IMR-90 (cell line): ENCODE data around the gene ACP1. TPM values are rescaled to one million over a fixed set of nuclear protein-coding genes. Genes with fewer than 3 reads are reported as not detected.

Experiments used
- ATAC-seq: fragments of 200-7000 bp; cut with Tn5 transposase; 2 replicates; pipeline ENCODE4 v1.9.1; 2020; ENCODE audit warnings: low read depth, mild to moderate bottlenecking, moderate library complexity
- BruUV-seq: library from RNA; stranded (reverse); fragments of 400-500 nt; replicated peaks from 2 replicates; lab custom pipeline; 2021; lab: Mats Ljungman, UMichigan
- CTCF ChIA-PET: fragments of 300-600 bp; formaldehyde crosslinking; extraction: SDS; loops from one replicate; lab custom pipeline; 2021; ENCODE audit warnings: antibody characterized with exemption; lab: Yijun Ruan, JAX
- POLR2A ChIA-PET: fragments of 300-600 bp; sonication (Branson Sonifier 250); formaldehyde crosslinking; loops from one replicate; lab custom pipeline; 2022; ENCODE audit warnings: antibody characterized with exemption; ENCODE audit not compliant: unreplicated experiment; lab: Charles Lee
- DNase-seq: peaks from one replicate; pipeline ENCODE4 v3.0.0; 2013
- H2AFZ ChIP-seq: replicated peaks from 2 replicates; pipeline ENCODE3; 2013; ENCODE audit warnings: low read length, mild to moderate bottlenecking; ENCODE audit not compliant: poor library complexity
- H2AK5ac ChIP-seq: 2 replicates; pipeline ENCODE4 v1.6.1; 2013; ENCODE audit warnings: low read depth, low read length, inconsistent platforms
- H2AK9ac ChIP-seq: replicated peaks from 2 replicates; pipeline ENCODE3; 2013; ENCODE audit warnings: mild to moderate bottlenecking, low read depth, low read length, moderate library complexity; ENCODE audit not compliant: poor library complexity
- H2BK120ac ChIP-seq: 2 replicates; pipeline ENCODE4 v1.6.1; 2013; ENCODE audit warnings: low read depth, low read length, inconsistent platforms
- H2BK15ac ChIP-seq: 3 replicates; pipeline ENCODE4 v1.6.1; 2013; ENCODE audit warnings: low read depth, low read length, inconsistent platforms
- H2BK20ac ChIP-seq: 2 replicates; pipeline ENCODE4 v1.6.1; 2013; ENCODE audit warnings: low read depth, mild to moderate bottlenecking, inconsistent platforms, low read length, moderate library complexity
- H2BK5ac ChIP-seq: 2 replicates; pipeline ENCODE4 v1.6.1; 2013; ENCODE audit warnings: mild to moderate bottlenecking, low read depth, low read length, inconsistent platforms; ENCODE audit not compliant: poor library complexity, severe bottlenecking
- H3K14ac ChIP-seq: replicated peaks from 2 replicates; pipeline ENCODE4 v1.6.1; 2013; ENCODE audit warnings: low read depth, low read length, inconsistent platforms
- H3K18ac ChIP-seq: 2 replicates; pipeline ENCODE4 v1.6.1; 2013; ENCODE audit warnings: low read depth, low read length, control low read depth
- H3K23ac ChIP-seq: 2 replicates; pipeline ENCODE4 v1.6.1; 2013; ENCODE audit warnings: low read depth, low read length, inconsistent platforms
- H3K27ac ChIP-seq: 2 replicates; pipeline ENCODE4 v1.5.1; 2013; ENCODE audit warnings: mild to moderate bottlenecking, control low read depth, low read length; ENCODE audit not compliant: insufficient read depth
- H3K27me3 ChIP-seq: 2 replicates; pipeline ENCODE4 v1.6.1; 2013; ENCODE audit warnings: low read length; ENCODE audit not compliant: control insufficient read depth, insufficient read depth
- H3K36me3 ChIP-seq: 2 replicates; pipeline ENCODE4 v1.6.1; 2013; ENCODE audit warnings: low read length, mixed read lengths; ENCODE audit not compliant: control insufficient read depth, insufficient read depth
- H3K4ac ChIP-seq: 2 replicates; pipeline ENCODE4 v1.6.1; 2013; ENCODE audit warnings: low read depth, low read length, inconsistent platforms
- H3K4me1 ChIP-seq: 2 replicates; pipeline ENCODE4 v1.6.1; 2013; ENCODE audit warnings: low read length, mixed read lengths; ENCODE audit not compliant: control insufficient read depth, insufficient read depth
- H3K4me2 ChIP-seq: 2 replicates; pipeline ENCODE4 v1.6.1; 2013; ENCODE audit warnings: low read depth, mild to moderate bottlenecking, control low read depth, low read length, moderate library complexity
- H3K4me3 ChIP-seq: 2 replicates; pipeline ENCODE4 v1.5.1; 2013; ENCODE audit warnings: low read depth, mild to moderate bottlenecking, control low read depth, low read length, moderate library complexity; ENCODE audit not compliant: insufficient read depth
- H3K56ac ChIP-seq: 2 replicates; pipeline ENCODE4 v1.6.1; 2013; ENCODE audit warnings: low read length, inconsistent platforms; ENCODE audit not compliant: insufficient read depth; ENCODE audit errors: extremely low read depth
- H3K79me1 ChIP-seq, 2 experiments: 2 replicates each; pipeline ENCODE4 v1.6.1; 2013; ENCODE audit warnings: low read length in 2 of 2, inconsistent platforms in 1 of 2, low read depth in 1 of 2
- H3K9ac ChIP-seq: 2 replicates; pipeline ENCODE4 v1.6.1; 2013; ENCODE audit warnings: low read depth, low read length, control low read depth
- H3K9me1 ChIP-seq: 2 replicates; pipeline ENCODE4 v1.6.1; 2013; ENCODE audit warnings: low read length, inconsistent platforms; ENCODE audit not compliant: insufficient read depth
- H3K9me3 ChIP-seq: 2 replicates; pipeline ENCODE4 v1.6.1; 2013; ENCODE audit warnings: low read length; ENCODE audit not compliant: control insufficient read depth, insufficient read depth
- H4K20me1 ChIP-seq: 2 replicates; pipeline ENCODE4 v1.6.1; 2013; ENCODE audit warnings: low read length, inconsistent platforms; ENCODE audit not compliant: insufficient read depth
- H4K5ac ChIP-seq: 2 replicates; pipeline ENCODE4 v1.6.1; 2013; ENCODE audit warnings: mild to moderate bottlenecking, low read depth, low read length, control low read depth
- H4K8ac ChIP-seq, 2 experiments: 2 replicates each; pipeline ENCODE4 v1.6.1; 2013; ENCODE audit warnings: low read depth in 2 of 2, low read length in 2 of 2, control low read depth in 1 of 2, inconsistent platforms in 1 of 2
- H4K91ac ChIP-seq: 2 replicates; pipeline ENCODE4 v1.6.1; 2013; ENCODE audit warnings: low read depth, low read length, inconsistent platforms; ENCODE audit not compliant: insufficient read depth
- BHLHE40 ChIP-seq: fragments of 150-350 bp; IDR thresholded peaks from 2 replicates; pipeline ENCODE4 v1.6.1; 2016; ENCODE audit warnings: mild to moderate bottlenecking, low read depth, low read length
- CEBPB ChIP-seq: IDR thresholded peaks from 2 replicates; pipeline ENCODE4 v1.6.1; 2012; ENCODE audit warnings: low read depth, low read length, improper control_type of control experiment
- CHD1 ChIP-seq: IDR thresholded peaks from 2 replicates; pipeline ENCODE4 v1.6.1; 2012; ENCODE audit warnings: low read depth, low read length, improper control_type of control experiment
- FOS ChIP-seq: fragments of 150-350 bp; IDR thresholded peaks from 2 replicates; pipeline ENCODE4 v1.6.1; 2016; ENCODE audit warnings: low read depth, low read length
- MAFK ChIP-seq: IDR thresholded peaks from 2 replicates; pipeline ENCODE4 v1.6.1; 2012; ENCODE audit warnings: low read depth, low read length, improper control_type of control experiment
- MAZ ChIP-seq: IDR thresholded peaks from 2 replicates; pipeline ENCODE4 v1.6.1; 2012; ENCODE audit warnings: low read depth, mild to moderate bottlenecking, low read length, improper control_type of control experiment, moderate library complexity, borderline replicate concordance
- MXI1 ChIP-seq: IDR thresholded peaks from 2 replicates; pipeline ENCODE4 v1.6.1; 2012; ENCODE audit warnings: low read depth, mild to moderate bottlenecking, low read length, moderate library complexity, borderline replicate concordance
- NFE2L2 ChIP-seq: fragments of 150-350 bp; IDR thresholded peaks from 2 replicates; pipeline ENCODE4 v1.6.1; 2016; ENCODE audit warnings: low read depth, mild to moderate bottlenecking, low read length
- RAD21 ChIP-seq: IDR thresholded peaks from 2 replicates; pipeline ENCODE4 v1.6.1; 2012; ENCODE audit warnings: low read length, improper control_type of control experiment
- RCOR1 ChIP-seq: IDR thresholded peaks from 2 replicates; pipeline ENCODE4 v1.6.1; 2012; ENCODE audit warnings: mild to moderate bottlenecking, low read length, improper control_type of control experiment; ENCODE audit not compliant: insufficient replicate concordance
- SMC3 ChIP-seq: fragments of 150-350 bp; IDR thresholded peaks from 2 replicates; pipeline ENCODE4 v1.6.1; 2016; ENCODE audit warnings: low read depth, mild to moderate bottlenecking, antibody characterized with exemption, low read length, moderate library complexity
- WGBS, 2 experiments: methylation state at CpG; one replicate each; pipeline versions ENCODE4 v1.1.5 to v1.1.7; 2013; ENCODE audit warnings: missing lambda C conversion rate in 2 of 2; ENCODE audit not compliant: insufficient read length in 1 of 2; ENCODE audit errors: extremely low coverage in 2 of 2; 5-methylcytosine and 5-hydroxymethylcytosine counted together
- dilution Hi-C: fragments of 300-500 bp; cut with HindIII; formaldehyde crosslinking; loops from one replicate; pipeline ENCODE4 v1.14.3; 2018; ENCODE audit warnings: low sequenced_read_pairs; ENCODE audit not compliant: unreplicated experiment
- in situ Hi-C: fragments of 300-500 bp; cut with MboI; formaldehyde crosslinking; loops from 3 replicates; pipeline ENCODE4 v1.14.3; 2019; ENCODE audit warnings: low sequenced_read_pairs, inconsistent platforms, mixed read lengths
- intact Hi-C: fragments of 100-400 bp; cut with micrococcal nuclease; formaldehyde crosslinking; loops from 2 replicates; pipeline ENCODE4 v1.10.0; 2022
- polyA plus RNA-seq, 3 experiments: library from polyadenylated mRNA; depleted of rRNA; stranded (reverse); fragments of >200 nt; gene quantifications; 2 replicates each; pipeline ENCODE4 v1.2.3, GENCODE V29; 2012; ENCODE audit warnings: low replicate concordance in 1 of 3
- total RNA-seq: library from RNA; depleted of rRNA; stranded (reverse); fragments of >200 nt; gene quantifications from 2 replicates; pipeline ENCODE4 v1.2.3, GENCODE V29; 2012
- TF ChIP-seq, protein P1 (sequence below): conservative IDR thresholded peaks from 2 replicates; pipeline ENCODE4 v1.5.1; 2012; ENCODE audit warnings: mild to moderate bottlenecking, low read depth, low read length, improper control_type of control experiment

ACP1 gene
- total and polyA plus RNA-seq, 2 of the 4 experiments (the other 2 are of a cell fraction): 85.7 to 104 TPM

DNA sequence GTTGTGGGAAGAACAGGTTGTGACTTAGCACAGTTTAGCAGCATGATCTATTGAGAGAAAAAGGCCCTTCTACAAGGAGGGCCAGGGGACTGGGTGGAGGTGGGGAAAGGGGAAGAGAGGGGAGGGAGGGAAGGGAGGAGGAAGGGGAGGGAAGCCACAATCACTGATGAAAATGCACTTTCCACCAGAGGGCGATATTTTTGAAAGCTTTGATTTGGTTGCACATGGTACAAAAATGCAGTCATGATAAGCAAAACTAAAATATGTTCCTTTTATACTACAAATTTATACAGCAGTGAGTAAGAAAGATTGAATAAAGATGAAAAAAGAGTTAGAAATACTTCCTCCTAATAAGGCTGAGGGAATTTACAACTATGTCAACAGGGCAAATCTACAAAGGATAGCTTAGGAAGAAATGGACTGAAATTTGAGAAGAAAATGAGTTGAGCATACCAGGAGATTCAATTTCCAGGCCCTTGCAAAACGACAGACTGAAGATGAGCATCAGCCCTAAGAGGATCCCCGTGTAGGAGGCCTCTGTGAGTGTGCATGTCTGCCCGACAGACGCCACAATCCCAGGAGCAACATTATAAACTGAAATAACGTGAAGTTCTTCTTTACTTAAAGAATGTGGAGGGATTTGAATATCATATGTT lies 18.1 kb upstream of the ACP1 start:
- dilution Hi-C loops (no loop called here), intact Hi-C loops (loop anchor here (1.0 to 2.0 kb wide), 3 partner anchors 14 to 1300 kb away; no protein-coding TSS in a partner anchor), in situ Hi-C loops (loop anchor here (10.0 kb wide), 2 partner anchors 418 to 1298 kb away; no protein-coding TSS in a partner anchor)
- H3K27me3 ChIP-seq: no peaks in the 10 kb centered on the region
- H3K18ac ChIP-seq: peak overlapping the region; percentile 62; the same call in 1 of the 2 replicates
- H2BK15ac ChIP-seq: no peak overlapping the region
- no peaks in the 10 kb centered on the region; the same call in 1 of the 2 replicates for H3K4me1 ChIP-seq
- DNase-seq (peak; percentile 85), ATAC-seq (peak; percentile 94)
- H2BK20ac ChIP-seq: no peak overlapping the region
- BruUV-seq: no TSS peak
- no peak overlapping the region for H4K5ac ChIP-seq
- TF ChIP-seq CEBPB: peak; percentile 0; the same call in 1 of the 2 replicates
- TF ChIP-seq MXI1: peak; percentile 21; the same call in 1 of the 2 replicates
- TF ChIP-seq CHD1: no peak
- no peak for TF ChIP-seq FOS
- TF ChIP-seq SMC3: peak; percentile 60
- peak; percentile 32; the same call in 1 of the 2 replicates for TF ChIP-seq MAFK
- TF ChIP-seq NFE2L2: no peak
- no peak for TF ChIP-seq RCOR1
- TF ChIP-seq, protein P1, sequence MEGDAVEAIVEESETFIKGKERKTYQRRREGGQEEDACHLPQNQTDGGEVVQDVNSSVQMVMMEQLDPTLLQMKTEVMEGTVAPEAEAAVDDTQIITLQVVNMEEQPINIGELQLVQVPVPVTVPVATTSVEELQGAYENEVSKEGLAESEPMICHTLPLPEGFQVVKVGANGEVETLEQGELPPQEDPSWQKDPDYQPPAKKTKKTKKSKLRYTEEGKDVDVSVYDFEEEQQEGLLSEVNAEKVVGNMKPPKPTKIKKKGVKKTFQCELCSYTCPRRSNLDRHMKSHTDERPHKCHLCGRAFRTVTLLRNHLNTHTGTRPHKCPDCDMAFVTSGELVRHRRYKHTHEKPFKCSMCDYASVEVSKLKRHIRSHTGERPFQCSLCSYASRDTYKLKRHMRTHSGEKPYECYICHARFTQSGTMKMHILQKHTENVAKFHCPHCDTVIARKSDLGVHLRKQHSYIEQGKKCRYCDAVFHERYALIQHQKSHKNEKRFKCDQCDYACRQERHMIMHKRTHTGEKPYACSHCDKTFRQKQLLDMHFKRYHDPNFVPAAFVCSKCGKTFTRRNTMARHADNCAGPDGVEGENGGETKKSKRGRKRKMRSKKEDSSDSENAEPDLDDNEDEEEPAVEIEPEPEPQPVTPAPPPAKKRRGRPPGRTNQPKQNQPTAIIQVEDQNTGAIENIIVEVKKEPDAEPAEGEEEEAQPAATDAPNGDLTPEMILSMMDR: peak; percentile 74
- peak; percentile 55 for TF ChIP-seq RAD21
- no peak for TF ChIP-seq BHLHE40
- TF ChIP-seq MAZ: peak; percentile 81
- no CpG with 5 or more reads among the region's 6 CpGs for WGBS, 2 experiments
- H4K91ac ChIP-seq: no peak overlapping the region
- peak overlapping the region; percentile 87; the same call in 1 of the 2 replicates for H3K27ac ChIP-seq
- no peak overlapping the region for H3K14ac ChIP-seq
- no peak overlapping the region for H2AK5ac ChIP-seq
- CTCF ChIA-PET: interaction anchor here (0.8 to 1.6 kb wide), 9 partner anchors 10 to 44 kb away, joined by 3 to 9 read pairs (median 6); no protein-coding TSS in a partner anchor
- H4K8ac ChIP-seq: no peak overlapping the region
- H2BK120ac ChIP-seq: no peak overlapping the region
- no peaks in the 10 kb centered on the region for H3K9me3 ChIP-seq
- no peak overlapping the region for H3K4me3 ChIP-seq
- POLR2A ChIA-PET: interaction anchor here (0.8 kb wide), 1 partner anchor 8 kb away, joined by 3 read pairs; no protein-coding TSS in a partner anchor
- H3K36me3 ChIP-seq: peaks cover 21% of the 10 kb centered on the region
- no peak overlapping the region for H2AFZ ChIP-seq
- H3K79me1 ChIP-seq: no peaks in the 10 kb centered on the region
- H4K20me1 ChIP-seq: no peaks in the 10 kb centered on the region
- H3K4ac ChIP-seq: no peak overlapping the region
- no peak overlapping the region for H3K56ac ChIP-seq
- H3K9ac ChIP-seq: peak overlapping the region; percentile 36
- no peak overlapping the region for H3K23ac ChIP-seq
- peak overlapping the region; percentile 22; the same call in 1 of the 2 replicates for H3K4me2 ChIP-seq
- H3K9me1 ChIP-seq: 0 out of 2 replicates have a peak, but pooled peaks cover 3% of the 10 kb centered on the region
- no peak overlapping the region for H2AK9ac ChIP-seq
- peak overlapping the region; percentile 59 for H2BK5ac ChIP-seq
